NCI-H82 treated with DMSO at 0.1 percent for 48 hours (cell line): ENCODE measurements around the gene LYPD6B.

ENCODE experiments used
- DNase-seq: peaks from one replicate; lab custom pipeline; 2025; ENCODE audit not compliant: unreplicated experiment; lab: John Stamatoyannopoulos, UW

Gene LYPD6B

DNA sequence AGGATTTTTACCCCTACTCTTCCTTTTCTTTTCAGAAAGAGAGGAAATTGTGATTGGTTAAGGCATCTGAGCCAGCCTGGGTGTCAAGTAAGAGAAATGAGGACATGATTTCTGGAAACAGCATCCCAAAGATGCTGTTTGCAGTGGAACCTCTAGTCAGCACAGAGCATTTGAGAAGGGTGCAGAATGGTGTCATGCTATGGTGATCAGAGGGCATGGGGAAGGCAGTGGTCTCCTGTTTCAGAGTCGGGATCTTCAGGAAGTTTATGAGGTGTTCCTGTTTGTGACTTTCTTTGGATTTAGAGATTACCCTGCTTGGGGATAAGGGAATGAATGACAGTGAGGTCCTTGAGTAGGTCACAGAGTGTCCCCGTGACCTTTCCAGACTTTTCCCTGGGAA is 117.5 kb downstream of the LYPD6B start:
- no peak for DNase-seq

DNA sequence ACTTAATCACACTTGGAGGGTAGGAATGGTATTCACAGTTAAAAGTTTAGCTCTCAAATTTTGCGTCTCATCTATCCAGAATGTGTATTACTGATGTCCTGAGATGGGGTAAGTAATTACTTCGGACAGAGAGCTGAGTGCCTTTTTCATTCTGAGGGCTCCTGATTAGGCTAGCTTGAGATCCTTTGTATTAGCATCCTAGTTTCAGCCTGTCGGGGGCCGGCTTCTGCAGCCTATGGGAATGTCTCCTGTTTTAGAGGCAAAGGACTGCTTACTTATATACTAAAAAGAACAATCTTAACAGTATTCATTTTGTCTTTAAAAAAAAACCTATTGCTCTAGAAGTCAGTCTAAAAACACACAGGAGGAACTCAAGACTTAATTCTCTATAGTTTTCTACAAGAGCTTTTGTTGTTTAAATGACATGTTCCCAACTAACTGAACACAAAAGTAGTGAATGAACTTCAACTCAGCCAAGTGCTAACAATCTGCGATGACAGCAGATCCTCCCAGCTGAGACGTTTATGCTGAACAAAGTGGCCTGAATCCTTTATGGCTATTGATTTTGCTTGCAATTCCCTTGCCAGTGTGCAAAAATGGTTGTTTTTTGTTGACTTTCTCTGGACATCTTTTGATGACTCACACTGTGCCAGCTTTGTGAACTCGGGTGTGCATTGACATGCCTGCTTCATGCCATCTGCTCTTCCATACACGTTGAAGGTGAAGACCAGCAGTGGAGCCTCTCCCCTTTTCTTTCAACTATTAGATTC is 118.7 kb downstream of the LYPD6B start:
- DNase-seq, result no peak

DNA sequence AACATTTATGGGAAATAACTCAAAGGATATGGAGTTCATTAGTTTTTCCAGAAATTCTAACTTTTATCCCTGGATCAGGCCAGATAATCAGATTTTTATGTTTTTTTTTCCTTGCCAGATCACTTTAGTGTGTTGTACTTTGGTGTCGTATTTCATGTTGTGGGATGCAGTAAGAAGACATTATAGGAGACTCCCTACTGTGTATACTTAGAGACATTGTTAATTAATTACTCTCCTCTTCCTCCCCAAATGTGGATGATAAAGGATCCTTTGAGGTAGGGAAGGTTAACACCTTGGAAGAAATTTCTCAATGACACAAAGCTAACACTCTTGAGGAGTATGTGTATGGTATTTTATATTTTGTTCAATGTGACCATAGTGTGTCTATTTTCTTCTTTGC is 120.5 kb downstream of the LYPD6B start:
- no peak for DNase-seq

DNA sequence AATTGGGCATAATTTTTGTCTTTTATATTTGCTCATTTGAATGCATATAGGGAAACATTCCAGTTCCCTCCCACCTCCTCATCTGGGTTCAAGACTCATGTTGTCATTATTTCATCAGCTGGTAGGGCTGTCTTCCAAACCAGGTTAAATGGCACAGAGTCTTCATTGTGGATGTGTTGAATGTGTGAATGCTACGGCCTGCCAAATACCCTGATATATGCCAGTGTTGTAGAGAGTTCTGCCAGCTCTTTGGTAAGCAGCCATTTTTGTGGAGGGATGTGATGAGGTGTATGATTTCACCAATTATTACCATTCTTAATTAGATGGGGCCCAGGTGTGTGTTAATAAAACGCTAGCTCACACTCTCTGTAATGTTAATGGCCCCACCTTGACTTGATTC is 121.7 kb downstream of the LYPD6B start:
- DNase-seq, result no peak

DNA sequence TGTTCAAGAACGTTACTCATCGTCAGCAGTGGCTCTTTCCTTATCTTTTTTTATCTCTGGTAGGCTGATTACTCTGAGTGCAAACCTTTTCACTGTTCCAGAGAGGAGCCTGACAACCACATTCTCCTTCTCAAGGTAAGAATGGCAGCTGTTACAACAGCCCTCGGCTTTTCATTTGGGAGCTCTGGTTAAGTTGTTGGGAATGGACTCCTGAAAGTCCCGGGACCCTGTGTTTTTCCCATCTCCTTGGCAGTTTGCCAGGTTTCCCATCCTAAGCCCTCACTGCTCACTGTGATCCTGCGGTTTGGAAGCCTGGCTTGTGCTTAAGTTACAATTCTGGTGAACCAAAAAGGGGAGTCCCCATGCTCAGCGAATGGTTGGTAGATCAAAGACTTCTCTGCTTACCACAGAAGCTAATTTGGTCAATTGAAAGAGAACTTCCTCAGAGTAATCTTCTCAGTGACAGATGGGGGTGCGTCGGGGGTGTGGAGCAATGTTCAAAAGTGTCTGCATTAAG is 122.3 kb downstream of the LYPD6B start:
- no peak for DNase-seq

DNA sequence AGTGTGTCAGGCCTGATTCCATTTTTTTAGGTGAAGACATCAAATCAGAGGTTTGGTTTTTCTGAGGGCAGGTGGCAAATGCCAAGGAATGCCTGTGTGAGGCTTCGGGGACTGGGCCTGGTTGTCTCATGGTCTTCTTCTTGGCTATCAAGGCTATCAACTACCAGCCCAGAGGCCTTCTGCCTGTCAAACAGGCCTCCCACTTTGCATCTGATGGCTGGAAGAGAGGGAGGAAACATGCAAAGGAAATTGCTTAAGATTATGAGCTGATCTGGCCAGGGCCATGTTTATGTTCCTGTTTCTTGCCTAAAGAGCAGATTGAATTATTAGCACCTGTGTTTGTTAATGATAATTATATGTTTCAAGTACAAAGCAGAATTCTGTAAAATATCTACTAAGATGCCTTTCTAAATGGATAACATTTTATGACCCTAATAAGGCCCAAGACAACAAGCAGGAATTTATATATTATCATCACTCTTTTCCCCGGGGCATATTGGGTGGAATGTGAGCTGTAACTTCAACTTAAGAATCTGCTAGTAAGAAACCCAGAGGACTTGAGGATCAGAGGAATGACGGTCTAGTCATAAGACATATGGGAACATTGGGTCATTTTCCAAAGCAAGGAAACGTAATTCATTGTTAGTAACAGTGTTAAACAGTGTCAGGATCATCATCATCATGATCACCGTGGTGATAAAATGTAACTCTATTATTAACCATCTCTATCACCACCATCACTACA is 123.2 kb downstream of the LYPD6B start:
- no peak for DNase-seq

DNA sequence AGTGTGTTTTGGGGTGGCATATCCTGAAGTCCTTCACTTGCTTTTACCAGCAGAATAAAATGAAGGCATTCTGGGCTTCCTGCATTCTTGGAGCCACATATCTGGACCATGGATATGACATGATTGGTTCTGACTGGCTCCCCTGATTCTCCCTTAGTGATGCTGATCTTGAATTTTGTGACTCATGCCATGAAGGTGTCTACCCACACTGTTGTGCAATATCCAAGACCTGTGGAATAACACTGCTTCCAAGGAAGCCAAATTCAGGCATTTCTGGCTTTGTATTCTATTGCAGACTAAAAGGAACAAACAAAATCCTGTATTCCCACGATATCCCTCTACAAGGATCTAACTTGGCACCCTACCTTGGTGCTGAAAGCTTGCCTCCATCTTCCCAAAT is 125.8 kb downstream of the LYPD6B start:
- DNase-seq, result no peak

DNA sequence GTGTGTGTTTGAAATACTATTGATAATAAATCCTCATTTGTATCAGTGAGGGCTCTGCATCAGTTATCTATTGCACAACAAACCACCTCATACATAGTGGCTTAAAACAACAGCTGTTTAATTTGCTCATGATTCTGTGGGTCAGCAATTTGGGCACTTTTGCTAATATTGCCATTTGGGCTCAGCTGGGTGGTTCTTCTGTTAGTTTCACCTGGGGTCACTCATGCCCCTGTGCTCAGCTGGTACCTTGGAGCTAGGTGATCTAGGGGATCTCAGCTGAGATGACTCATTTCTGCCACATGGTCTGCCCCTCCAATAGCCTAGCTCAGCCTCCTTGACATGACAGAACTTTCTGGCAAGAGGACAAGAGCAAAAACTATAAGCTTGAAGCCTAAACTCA is 126.3 kb downstream of the LYPD6B start:
- DNase-seq, result no peak

DNA sequence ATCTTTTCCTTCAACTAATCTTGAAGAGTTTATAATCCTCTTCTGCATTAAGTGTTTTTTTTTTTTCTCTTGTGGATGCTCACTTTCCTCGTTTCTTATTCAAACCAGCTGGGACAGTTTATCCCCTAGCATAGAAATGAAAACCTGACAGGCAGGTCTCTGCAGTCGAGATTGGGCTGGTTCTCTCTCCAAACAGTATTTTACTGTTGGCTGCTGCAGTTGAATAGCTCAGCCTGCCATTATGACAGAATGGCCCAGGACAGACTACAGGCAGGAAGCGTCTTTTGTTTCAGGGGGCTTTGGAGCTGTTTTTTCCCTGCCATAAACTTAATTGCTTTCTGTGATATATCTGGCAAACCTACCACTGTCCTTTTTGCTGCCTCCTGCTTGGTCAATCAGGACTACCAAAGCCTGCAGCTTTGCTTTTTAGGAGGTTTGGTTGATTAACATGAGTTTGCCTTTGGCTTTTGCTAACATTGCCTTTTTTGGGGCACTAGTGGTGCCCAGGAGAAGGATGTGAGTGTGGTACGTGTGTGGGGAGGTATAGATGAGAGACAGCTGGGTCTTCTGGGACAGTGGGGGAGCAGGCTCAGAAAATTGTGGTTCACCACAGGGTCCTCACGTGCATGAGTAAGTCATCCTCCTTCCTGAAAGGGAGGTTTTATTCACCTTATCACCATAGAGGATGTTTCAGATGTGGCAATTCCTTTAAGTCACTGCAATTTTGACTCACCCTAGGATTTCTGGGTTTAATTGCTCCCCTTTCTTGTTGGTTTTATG is 128.7 kb downstream of the LYPD6B start:
- no peak for DNase-seq

DNA sequence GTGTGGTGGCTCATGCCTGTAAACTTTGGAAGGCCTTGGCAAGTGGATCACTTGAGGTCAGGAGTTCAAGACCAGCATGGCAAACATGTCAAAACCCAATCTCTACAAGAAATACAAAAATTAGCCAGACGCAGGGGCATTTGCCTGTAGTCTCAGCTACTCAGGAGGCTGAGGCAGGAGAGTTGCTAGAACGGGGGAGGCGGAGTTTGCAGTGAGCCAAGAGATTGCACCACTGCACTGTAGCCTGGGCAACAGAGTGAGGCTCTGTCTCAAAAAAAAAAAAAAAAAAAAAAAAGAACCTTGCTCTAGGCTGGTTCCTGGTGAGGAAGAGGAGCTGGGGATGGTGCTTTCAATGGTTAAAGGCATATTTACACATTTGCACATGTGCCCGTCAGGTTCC is 129.4 kb downstream of the LYPD6B start:
- no peak for DNase-seq

DNA sequence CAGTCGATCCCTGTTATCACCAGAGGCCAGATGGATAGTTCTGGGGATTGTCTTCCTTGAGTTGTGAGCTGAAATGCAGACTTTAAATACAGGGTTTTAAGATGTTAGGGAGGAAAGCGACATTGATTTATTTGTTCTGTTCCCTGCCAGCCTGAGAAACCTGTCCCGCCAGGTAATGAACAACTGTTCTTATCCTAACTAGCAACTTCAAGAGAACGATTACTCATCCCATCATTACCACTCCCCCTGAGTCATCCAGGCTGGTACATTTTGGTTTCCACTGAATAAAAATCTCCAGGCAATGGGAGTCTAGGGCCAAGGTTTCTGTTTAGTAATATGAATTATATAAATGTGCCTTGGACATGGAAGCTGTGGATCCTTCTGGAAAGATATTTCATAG is 131.2 kb downstream of the LYPD6B start:
- DNase-seq, result no peak

DNA sequence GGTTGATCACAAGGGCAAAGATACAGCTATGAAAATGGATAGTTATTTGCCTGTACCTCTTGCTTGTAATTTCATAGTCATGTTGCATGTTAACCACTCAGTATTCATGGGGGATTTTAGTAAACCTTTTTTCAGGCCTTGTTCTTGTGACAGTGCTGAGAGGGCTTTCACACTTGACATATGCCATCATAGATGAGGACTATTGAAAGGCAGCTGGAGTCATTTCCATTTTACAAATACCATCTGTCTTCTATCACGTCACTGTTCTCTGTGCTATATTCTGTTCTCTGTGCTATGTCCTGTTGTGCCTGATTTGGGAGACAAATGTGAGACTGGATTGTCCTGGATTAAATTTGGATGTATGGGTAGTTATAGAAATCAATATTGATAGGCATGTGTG is 131.7 kb downstream of the LYPD6B start:
- no peak for DNase-seq

DNA sequence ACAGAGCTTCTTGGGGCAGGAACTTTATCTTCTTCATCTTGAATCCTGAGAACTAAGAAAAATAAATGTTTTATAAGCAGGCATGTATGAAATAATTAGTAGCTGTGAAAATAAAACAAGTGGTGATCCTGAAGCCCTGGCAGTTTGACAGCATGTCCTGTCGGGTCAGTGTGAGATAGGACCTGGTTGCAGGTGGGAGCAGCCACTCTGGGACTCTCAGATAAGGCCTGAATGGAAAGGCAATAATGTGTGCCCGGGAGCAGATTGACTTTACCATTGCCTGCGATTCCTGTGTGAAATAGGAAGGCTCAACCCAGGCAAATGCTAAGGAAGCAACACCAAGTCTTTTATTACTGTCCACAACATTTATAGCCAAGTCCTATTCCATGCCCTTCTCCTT is 132.4 kb downstream of the LYPD6B start:
- DNase-seq, result no peak

DNA sequence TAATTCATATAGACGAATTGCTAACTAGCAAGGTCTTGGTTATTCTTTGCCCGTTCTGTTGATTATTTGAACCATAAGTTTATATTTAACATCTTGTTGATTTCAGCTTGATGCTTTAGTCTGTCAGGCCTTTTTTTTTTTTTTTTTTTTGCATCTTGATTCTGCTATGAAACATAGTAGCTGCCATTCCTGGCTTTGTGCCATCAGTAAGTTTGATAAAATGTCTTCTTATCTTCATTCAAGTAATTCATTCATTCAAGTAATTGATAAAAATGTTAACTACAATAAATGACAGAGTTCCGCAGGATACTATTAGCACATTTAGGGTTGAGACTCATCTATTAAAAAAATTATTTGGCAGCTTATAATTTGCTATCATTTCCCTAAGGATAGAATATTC is 134.7 kb downstream of the LYPD6B start:
- DNase-seq, result no peak

DNA sequence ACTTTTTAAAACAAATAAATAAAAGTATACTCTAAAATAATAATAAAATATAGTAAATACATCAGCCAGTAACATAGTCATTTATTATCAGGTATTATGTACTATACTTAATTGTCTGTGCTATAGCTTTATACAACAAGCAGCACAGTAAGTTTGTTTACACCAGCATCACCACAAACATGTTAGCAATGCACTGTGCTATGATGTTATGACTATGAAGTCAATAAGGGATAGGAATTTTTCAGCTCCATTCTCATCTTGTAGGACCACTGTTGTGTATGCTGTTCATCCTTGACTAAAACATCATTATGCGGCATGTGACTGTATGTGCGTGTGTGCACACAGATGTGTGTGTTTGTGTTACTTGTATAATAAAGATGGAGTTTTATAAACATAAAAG is 137.5 kb downstream of the LYPD6B start:
- DNase-seq, result no peak

DNA sequence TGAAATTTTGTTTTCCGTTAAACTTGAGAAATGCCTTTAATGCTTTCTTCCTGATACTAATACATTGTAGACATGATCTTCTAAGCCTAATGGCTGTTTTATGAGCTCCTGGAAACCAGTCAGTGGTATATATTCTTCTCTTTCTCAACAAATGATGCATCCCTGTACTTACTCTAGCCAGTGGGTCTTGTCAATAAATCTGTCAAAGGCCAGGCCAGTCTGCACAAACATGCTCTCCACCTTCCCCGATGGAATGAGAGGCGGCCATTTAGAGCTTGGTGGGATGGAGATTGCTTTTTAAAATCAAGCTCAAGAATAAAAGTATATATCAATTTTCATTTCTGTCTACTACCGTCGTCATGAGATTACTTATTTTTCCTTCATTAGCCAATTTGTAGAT is 140.1 kb downstream of the LYPD6B start:
- DNase-seq, result no peak

DNA sequence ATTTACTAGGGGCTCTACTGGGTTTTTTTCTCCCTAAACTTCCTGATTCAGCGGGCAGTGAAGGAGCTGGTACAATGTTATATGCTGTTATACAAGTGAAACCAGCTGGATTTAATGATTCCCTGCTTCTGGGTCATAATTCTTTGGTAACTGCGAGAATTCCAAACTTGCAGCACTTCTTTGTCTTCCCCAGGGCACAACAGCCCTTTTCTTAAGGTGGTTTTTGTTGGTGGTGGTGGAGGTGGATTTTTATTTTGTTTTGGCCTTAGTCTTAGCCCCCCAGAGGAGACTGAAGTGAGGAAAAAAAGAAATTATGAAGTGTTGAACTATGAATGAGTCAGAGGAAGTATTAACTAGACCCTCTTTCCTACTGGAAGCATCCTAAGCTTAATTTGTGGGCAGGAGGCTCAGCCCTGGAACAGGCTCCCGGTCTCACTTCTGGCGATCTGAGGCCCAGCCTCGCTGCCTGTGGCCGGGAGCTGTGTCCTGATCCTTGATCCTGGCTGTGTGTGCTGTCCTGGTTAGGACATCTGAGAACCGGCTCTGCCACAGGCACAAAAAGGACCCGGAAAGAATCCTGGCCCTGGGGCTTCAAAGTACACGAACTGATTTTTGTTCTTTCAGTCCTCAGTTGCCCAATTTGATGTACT is 141.9 kb downstream of the LYPD6B start:
- DNase-seq, result no peak

DNA sequence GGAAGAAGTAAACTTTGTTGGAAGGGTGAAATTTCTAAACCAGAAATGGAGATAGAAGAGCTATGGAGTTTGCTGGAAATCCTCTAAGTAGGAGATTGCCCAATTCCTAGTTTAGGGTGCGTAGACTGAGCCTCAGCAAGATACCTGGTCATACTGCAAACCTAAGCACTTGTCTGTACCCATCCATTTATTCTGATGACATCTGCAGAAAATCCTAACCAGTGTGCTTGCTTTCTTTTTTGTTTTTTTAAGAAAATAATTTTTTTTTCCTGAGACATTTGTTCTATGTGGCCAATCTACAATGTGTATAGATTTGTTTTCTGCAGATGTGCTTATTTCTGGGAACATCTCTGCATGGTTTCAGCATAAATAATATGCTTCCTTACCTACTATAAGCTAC is 144.7 kb downstream of the LYPD6B start:
- DNase-seq, result no peak

DNA sequence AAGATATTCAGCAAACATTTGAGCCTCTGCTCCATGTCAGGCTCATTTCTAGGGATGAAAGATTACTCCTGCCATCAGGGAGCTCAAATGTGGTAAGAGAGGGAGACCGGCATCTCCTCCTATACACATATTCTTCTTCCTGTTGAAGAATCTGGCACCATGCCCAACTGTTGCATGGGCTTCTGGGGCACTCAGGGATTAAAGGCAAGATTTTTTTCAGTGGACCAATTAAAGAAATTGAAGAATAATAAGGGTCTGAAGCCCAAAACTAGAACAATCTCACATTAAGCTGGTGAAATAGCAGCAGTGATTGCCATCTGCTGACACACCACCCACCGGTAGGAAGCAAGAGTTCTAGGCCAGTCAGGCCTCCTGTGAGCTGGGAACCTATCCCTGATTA is 146.5 kb downstream of the LYPD6B start:
- no peak for DNase-seq

DNA sequence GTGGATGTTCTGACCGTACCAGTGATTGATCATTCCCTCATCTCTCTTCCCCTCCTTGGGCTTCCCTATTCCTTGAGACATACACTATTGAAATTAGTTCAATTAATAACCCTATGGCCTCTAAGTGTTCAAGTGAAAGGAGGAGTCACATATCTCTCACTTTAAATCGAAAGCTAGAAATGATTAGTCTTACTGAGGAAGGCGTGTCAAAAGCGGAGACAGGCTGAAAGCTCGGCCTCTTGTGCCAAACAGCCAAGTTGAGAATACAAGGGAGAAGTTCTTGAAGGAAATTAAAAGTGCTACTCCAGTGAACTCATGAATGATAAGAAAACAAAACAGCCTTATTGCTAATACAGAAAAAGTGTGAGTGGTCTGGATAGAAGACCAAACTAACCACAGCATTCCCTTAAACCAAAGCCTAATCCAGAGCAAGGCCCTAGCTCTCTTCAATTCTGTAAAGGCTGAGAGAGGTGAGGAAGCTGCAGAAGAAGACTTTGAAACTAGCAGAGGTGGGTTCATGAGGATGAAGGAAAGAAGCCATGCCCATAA is 147.5 kb downstream of the LYPD6B start:
- no peak for DNase-seq

DNA sequence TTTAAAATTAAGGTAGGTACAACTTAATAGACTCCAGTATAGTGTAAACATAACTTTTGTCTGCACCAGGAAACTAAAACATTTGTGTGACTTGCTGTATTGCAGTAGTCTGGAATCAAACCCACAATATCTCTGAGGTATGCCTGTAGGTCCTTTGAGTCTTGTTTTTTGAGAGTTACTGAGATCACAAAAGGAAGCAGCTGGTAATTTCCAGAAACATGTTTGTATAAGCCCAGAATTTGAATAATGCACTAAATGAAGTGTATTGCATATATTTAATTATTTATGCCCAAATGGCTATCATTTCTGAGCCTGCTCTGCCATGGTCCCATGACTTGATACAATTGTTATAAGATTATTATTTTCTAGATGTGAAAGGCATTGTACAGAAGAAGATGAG is 148.6 kb downstream of the LYPD6B start:
- DNase-seq, result no peak
